ENCODE measurements around the gene USP53.
"Not testable (repeated sequence)": the region's sequence is repeated elsewhere in the genome, so short reads cannot be mapped to it uniquely, and the experiment has no call there.

USP53 gene

DNA sequence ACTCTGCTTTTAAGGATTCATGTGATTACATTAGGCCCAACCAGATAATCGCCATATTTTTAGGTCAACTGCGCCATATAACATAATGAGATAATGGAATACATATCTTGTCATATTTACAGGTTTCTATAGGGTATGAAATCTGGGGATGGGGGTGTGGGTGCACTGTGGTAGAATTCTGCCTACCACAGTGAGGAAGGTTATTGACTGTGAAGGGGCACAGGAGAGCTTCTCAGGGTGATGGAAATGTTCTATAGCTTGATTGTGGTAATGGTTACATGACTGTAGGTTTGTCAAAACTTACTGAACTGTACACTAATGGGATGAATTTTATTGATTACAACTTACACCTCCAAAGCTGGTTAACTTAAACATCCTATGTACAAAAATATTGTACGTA is 15.9 kb downstream of the USP53 start:
- DNase-seq = no peak

GRCh38 chr4:119229908-119230687 is 17.6 kb downstream of the USP53 start:
- no peak for DNase-seq

DNA sequence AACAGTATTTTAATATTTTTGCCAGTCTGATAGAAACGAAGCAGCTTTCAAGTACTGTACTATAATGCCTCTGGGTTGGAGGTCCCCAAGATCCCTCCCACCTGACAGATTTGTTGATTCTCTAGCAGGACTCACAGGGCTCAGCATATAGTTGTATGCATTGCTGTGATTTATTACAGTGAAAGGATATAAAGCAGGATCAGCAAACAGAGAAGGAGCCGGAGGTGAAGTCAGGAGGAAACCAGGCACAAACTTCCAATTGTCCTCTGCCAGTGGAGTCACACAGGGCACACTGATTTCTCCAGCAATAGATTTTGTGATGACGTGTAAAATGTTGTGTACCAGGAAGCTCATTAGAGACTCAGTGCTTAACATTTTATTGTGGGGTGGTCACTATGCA is 19.0 kb downstream of the USP53 start:
- no peak for DNase-seq

- DNase-seq = no peak
Observed at GRCh38 chr4:119232286-119232685, 19.8 kb downstream of the USP53 start.

DNA sequence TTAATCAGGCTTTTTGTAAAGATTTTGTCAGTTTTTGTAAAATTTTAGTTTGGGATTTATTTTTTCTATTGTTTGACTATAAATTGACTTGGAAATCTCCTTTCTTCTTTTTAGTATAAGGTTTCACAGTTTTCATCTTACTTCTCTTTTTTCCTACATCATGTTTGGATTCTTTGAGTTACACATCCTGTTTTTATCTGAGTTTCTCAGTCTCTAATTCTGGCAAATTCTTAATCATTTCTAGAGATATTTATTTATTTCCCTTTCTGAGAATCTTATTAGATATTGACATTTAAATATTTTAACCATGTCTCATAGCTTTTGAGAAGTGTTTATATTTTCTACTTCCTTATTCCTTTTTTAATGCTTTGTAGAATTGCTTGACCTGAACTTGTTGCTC is 20.7 kb downstream of the USP53 start:
- DNase-seq = no peak

GRCh38 chr4:119233750-119234149 is 21.2 kb downstream of the USP53 start:
- no peak for DNase-seq

DNA sequence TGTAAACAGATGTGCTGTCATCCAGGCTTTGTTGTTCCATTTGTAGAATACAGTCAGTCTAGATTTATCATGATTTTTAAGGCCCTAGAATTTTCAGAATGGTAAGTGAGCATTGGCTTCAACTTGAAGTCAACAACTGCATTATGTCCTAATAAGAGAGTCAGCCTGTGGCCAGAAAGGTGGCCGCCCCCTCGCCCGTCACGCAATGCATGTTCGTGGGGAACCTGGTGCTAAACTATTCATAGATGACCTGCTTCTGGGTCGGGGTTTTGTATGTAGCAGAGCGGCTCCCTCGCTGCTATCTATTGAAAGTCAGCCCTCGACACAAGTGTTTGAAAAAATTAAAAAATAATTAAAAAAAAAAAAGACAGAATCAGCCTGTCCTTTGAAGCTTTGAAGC is 24.7 kb downstream of the USP53 start:
- DNase-seq = no peak

- no peak for DNase-seq
Observed at GRCh38 chr4:119237642-119238041, 25.1 kb downstream of the USP53 start.

DNA sequence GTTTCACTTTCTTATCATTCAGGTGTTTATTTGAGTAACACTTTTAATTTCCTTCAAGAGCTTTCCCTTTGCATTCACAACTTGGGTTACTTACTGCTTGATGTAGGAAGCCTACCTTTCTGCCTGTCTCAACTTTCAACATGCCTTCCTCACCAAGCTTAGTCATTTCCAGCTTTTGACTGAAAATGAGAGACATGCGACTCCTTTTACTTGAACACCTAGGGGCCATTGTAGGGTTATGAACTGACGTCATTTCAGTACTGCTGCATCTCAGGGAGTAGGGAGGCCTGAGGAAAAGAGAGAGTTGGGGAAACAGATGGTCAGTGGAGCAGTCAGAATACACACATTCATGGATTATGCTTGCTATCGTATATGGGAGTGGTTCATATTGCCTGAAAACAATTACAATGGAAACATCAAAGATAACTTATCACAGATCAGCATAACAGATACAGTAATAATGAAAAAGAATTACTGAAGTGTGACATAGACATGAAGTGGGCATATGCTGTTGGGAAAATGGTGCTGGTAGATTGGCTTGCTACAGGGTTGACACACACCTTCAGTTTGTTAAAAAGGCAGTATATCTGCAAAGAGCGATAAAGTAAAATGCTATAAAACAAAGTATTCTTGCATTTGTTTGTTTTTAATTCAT is 25.7 kb downstream of the USP53 start:
- DNase-seq = no peak

- DNase-seq = no peak
Observed at GRCh38 chr4:119240128-119240527, 27.6 kb downstream of the USP53 start.

GRCh38 chr4:119240568-119240967 is 28.1 kb downstream of the USP53 start:
- no peak for DNase-seq

- no peak for DNase-seq
Observed at GRCh38 chr4:119242417-119242816, 29.9 kb downstream of the USP53 start.

DNA sequence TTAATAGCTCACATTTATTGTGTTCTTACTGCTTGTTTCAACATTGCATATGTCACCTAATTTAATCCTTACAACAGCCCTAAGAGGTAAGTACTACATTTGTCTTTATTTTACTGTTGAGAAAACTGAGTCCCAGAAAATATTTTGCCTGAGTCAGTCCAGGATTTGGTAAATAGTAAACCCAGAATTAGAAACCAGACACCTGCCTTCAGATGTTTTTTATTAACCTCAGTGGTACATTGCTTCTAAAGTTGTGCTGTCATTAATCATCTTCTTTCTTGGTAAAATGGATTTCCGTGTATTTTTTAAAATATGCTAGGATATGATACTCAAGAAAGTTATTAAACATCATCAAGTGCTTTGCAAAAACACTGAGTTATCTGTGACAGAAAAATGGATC is 31.4 kb downstream of the USP53 start:
- DNase-seq = no peak

GRCh38 chr4:119244344-119244743 is 31.8 kb downstream of the USP53 start:
- no peak for DNase-seq

DNA sequence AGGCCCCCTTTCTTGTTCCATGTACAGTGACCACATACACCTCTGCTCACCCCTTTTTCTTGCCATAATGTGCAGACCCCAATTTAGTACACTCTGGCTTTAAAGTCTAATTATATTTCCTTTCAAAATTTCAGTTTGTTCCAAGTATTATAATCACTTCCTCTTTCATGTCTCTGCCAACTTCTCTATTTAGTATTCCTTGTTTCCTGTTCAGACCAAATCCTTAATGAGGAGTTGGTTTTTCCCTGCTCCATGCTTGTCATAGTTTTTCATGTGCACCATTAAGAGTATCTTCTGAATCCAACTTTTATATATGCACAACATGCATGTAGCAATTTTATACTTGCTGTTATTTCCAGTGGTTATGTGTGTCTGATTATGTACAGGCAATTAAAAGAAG is 32.3 kb downstream of the USP53 start:
- no peak for DNase-seq

GRCh38 chr4:119246177-119246733 is 33.7 kb downstream of the USP53 start:
- DNase-seq = no peak

- DNase-seq = not testable (repeated sequence)
Observed at GRCh38 chr4:119251037-119251436, 38.5 kb downstream of the USP53 start.

GRCh38 chr4:119255223-119255622 is 42.7 kb downstream of the USP53 start:
- DNase-seq = not testable (repeated sequence)

GRCh38 chr4:119260528-119260927 is 48.0 kb downstream of the USP53 start:
- DNase-seq = no peak

- no peak for DNase-seq
Observed at GRCh38 chr4:119261986-119262385, 49.5 kb downstream of the USP53 start.

- no peak for DNase-seq
Observed at GRCh38 chr4:119264743-119265142, 52.2 kb downstream of the USP53 start.

GRCh38 chr4:119266153-119266552 is 53.6 kb downstream of the USP53 start:
- DNase-seq = no peak

DNA sequence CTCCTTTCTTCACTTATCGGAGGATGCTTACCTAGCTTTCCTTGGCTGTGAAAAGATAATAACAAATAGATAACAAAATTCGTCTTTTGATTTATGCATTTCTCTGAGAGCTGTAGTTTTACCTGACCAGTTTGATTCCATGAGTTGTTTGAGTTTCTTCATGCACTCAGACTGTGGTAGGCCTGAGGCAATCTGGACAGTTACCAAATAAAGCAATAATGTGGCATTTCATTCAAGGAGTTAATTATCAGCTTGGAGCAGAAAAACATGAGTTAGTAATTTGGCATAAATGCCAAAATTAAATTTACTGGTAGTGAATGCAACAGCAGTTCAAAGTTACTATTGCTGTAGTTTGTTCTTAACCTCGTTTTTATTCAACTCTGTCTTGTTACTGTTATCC is 56.0 kb downstream of the USP53 start:
- DNase-seq = no peak
